HG02973 (cell line): ENCODE data around the gene DOLK.
A peak's percentile ranks its signal among the peaks of the same experiment; 100 is the strongest.

Experiments
- ATAC-seq: cut with Tn5 transposase; IDR thresholded peaks from one replicate; pipeline ENCODE4 v1.9.1; 2021; ENCODE audit warnings: moderate library complexity; ENCODE audit not compliant: unreplicated experiment

DOLK gene

DNA sequence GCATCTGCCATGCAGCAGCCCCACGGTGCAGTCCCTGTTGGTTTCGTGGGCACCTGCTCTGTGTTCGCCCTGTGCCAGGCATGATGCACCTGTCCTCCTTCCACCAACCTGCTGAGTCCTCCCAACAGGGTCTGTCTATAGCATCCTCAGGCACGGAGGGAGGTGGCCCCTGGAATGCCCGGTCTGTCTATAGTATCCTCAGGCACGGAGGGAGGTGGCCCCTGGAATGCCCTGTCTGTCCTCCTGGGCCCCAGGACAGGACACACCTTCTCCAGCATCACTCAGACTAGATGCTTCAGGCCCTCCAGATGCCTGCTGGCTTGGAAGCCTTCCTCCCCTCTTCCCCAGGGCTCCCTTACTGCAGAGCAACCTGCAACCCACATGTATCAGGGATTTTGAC lies 36.5 kb downstream of the DOLK start:
- no peak for ATAC-seq

DNA sequence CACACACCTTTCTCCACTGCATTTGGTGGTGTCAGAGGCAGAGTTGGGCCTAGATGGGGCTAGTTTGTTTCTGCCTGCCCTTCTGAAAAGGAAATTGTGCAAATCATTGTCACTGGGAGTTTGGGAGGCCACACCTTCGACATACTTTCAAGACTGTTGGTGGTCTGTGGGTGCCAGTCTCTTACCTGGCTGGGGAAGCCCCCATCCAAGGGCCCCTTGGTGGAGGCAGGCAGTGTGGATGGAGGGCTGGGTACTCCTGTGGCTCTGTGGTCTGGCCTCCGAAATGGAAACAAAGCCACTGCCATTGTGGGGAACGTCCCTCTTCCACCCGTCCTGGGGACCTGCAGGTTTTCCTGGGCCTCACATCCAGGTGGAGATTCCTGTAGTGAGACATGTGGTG lies 37.5 kb downstream of the DOLK start:
- no peak for ATAC-seq

DNA sequence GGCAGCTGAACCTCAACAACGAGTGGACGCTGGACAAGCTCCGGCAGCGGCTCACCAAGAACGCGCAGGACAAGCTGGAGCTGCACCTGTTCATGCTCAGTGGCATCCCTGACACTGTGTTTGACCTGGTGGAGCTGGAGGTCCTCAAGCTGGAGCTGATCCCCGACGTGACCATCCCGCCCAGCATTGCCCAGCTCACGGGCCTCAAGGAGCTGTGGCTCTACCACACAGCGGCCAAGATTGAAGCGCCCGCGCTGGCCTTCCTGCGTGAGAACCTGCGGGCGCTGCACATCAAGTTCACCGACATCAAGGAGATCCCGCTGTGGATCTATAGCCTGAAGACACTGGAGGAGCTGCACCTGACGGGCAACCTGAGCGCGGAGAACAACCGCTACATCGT lies 39.0 kb downstream of the DOLK start:
- ATAC-seq: no peak

DNA sequence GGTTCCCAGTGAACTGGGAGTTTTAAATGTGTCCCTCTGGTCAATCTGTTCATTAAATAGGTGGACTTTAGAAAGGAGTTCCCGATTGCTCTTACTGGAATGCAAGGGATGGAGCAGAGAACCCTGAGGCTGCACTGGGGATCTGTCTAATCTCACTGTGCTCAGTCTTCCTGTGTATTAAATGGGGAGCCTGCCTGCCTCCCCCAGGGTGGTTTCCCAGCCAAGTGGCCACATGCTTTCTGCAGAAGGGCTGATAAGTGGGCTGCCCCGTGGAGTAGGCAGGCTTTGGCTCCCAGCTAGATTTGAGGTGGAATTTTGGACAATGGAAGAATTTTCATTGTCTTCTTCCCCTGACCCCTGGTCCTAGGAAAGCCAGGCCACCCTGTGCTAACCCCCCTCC lies 40.7 kb downstream of the DOLK start:
- no peak for ATAC-seq

DNA sequence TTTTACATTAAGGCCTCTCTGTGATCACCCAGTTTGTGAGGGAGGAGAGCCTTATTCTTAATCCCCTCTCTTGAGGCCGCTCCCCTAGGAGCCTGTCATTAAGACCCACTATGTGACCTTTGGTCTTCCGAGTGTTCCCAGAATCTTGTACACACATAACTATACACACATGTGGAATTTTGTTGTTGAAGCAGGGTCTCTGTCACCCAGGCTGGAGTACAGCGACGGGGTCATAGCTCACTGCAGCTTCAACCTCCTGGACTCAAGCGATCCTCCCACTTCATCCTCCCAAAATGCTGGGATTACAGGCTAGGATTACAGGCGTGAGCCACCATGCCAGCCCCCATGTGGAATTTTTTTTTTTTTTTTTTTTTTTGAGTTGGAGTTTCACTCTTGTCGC lies 41.4 kb downstream of the DOLK start:
- ATAC-seq: no peak

DNA sequence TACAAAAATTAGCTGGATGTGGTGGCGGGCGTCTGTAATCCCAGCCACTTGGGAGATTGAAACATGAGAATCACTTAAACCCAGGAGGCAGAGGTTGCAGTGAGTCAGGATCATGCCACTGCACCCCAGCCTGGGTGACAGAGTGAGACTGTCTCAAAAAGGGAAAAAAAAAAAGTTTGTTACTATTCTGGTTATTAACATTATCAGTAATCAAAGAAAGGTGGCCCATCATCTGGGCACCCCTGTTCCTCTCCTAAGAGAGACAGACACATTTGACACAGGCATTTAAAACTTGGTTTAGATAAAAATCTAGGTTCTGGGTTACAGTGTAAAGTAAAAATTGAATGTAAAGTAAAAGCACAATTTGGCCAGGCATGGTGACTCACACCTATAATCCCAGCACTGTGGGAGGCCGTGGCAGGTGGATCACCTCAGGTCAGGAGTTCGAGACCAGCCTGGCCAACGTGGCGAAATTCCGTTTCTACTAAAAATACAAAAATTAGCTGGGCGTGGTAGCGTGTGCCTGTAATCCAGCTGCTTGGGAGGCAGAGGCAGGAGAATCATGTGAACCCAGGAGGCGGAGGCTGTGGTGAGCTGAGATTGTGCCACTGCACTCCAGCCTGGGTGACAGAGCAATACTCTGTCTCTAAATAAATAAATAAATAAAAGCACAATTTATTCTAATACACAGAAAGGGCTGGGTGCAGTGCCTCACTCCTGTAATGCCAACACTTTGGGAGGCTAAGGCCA lies 43.4 kb downstream of the DOLK start:
- no peak for ATAC-seq

DNA sequence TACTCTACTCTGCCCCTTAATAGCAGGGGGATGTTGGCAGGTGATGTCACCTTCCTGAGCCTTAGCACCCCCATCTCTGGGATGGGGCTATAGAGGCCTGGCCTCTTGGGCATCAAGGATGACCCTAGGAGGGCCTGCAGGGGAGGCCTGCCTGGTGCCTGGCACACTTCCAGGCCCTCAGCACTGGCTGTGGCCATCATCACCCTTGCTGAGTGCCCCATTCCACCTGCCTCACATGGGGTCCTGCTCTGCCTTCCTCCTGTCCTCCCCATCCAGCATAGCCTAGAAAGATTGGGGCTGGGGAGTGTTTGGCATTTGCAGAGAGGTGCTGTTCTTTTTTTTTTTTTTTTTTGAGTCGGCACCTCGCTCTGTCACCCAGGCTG lies 44.3 kb downstream of the DOLK start:
- no peak for ATAC-seq

DNA sequence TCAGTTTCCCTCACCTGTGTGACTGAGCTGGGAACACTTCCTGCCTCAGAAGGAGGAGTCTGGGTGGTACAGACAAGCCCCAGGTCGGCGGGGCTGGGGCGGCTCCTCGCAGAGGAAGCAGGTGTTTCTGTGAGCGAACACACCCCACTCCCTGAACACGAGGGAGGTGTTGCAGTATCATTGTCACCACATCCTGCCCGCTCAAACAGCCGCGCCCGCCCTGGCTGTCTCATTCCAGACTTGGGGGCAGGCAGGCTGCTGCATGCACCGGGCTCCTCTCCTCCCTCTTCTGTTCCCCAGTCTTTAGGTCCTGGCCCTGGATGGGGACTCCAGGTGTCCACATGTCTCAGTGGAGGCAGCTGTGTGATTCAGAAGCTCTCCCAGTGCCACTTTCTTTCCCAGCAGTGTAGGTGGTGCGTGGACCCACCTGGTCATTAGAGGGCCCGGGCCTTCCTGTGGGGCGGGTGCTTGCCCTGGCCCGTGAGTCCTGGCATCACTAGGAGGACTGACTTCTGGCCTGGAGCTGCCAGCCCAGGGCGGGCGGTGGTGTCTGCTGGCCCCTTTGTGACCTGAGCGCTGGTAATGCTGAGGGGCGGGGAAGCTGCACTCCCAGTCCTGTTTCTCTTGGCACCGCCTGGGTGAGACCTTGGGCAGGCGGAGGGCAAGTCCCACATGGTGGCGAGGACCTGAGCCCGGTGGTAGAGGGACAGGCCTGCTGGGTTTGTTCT lies 44.9 kb downstream of the DOLK start:
- ATAC-seq: peak; percentile 90

DNA sequence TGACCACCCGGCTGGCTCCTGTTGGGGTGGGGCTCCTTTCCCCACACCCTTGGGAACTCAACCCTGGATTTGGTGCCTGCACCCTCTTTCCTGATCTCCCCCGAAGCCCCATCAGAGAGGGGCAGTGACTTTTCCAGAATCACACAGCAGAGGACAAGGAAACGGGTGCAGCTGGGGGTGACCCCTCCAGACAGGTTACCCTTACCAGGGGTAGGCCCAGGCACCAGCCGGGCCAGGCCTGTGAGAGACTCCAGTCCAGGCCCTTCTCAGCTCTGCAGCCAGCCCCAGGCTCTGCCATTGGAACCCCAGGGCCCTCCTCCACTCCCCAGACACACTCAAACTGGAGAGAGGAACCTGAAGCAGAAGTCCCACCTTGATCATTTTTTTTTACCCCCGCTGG lies 45.6 kb downstream of the DOLK start:
- ATAC-seq: no peak

DNA sequence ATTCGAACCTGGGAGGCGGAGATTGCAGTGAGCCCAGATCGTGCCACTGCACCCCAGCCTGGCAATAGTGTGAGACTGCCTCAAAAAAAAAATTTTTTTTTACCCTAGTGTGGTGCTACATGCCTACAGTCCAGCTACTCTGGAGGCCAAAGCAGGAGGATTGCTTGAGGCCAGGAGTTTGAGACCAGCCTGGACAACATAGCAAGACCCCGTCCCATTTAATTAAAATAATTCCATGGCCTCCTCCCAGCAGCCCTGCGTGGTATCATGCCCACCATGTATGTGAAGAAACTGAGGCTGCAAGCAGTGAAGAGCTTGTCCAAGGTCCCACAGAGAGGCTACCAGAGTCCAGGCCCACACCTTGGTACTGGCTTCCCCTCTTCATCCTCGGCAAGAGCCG lies 46.0 kb downstream of the DOLK start:
- ATAC-seq: no peak

DNA sequence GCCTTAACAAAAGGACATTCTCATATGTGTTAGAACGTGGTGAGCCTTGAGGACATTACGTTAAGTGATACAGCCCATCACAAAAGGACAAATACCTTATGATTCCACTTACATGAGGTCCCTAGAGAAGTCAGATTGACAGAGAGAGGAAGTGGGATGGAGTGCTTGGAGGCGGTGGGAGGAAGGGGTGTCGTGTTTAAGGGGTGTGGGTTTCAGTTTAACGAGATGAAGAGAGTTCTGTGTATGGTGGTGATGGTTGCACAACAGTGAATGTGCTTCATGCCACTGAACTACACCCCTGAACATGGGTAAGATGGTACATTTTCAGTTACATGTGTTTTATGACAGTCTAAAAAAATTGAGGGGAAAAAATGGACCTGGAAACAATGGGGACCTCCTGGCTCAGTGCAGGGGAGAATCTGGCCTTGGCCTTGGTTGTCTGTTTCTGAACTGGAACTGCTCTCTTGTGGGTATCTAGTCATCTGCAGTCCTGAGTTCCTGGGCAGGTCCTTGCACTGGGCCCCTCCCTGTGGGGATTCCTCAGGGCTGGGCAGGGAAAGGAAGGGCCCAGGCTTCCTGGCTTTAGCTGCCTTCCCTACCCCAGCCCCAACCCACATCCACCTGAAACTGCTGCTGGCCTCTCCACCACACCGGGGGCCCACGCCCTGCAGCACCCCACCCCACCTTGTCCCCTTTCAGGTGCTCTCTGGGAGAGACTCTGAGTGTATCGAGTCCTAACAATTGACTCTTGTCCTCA lies 47.7 kb downstream of the DOLK start:
- ATAC-seq: no peak

DNA sequence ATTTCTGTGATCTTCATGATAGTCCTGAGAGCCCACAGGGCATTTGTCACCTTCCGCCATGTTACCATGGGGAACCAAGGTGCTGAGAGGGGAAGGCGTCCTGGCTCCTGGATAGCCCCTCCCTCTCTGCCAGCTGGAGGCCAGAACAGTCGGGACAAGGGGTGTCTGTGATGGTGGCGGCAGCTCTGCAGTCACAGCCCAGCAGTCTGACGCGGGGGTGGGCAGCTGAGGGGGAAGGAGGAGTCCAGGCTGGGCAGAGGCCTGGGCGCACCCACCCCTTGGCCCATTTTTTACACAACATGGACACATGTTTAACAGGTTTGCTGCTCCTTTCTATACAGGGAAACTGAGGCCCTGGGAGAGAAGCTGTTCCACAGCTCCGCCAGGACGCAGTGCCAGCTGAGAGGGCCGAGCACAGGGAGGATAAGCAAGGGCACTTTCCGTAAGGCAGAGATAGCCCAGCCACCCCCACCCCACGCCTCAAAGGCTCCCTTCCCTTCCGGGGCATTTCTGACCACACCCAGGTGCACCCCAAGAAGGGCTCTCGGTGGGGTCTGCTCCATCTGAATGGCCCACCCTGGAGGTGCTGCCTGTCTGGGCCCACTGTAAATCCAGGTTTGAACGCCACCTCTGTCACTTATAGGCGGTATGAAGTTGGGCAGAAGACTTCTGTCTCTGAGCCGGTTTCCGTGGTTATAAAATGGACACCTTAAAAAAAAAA lies 48.4 kb downstream of the DOLK start:
- no peak for ATAC-seq

DNA sequence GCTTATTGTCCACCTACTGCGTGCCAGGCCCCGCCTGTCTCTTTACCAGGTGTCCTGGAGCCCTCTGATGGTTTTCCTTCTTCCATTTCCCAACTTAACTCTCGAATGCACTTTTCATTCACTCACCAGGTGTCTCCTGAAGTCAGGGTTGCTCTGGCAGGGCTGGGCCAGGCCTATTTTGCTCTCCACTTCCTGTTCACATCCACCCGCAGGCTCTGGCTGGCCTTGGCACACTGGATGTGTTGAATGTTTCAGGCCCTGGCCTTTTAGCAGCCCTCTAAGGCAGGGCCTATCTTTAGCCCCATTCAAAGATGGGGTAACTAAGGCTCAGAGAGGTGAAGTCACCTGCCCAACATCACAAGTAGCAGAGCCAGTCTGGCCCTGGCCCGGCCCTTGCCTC lies 49.0 kb downstream of the DOLK start:
- ATAC-seq: no peak

DNA sequence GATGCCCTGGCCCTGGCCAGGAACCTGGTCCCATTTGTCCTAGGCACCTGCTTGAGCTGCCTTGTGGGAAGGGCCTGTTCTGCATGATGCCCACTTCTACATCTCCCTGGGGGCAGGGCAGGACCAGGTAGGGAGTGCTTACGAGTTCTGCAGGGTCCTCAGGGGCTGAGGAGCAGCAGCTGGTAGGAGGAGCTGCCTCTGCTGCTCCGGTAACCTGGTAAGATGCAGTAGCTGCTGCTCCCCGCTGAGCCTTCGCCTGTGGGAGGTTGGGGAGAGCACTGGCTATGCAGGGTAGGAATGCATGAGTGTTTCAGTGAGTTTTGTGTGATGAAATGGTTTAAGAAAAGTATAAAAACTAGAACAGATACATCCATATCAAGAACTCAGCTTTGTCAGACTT lies 51.8 kb downstream of the DOLK start:
- ATAC-seq: no peak
